ENCODE data around the gene DDX24. TPM values are rescaled to one million over a fixed set of nuclear protein-coding genes. Genes with fewer than 3 reads are reported as not detected.
A peak's percentile ranks its signal among the peaks of the same experiment; 100 is the strongest.

DDX24 gene
- total RNA-seq, 1 donor from 2014 or later: 151 TPM

DNA sequence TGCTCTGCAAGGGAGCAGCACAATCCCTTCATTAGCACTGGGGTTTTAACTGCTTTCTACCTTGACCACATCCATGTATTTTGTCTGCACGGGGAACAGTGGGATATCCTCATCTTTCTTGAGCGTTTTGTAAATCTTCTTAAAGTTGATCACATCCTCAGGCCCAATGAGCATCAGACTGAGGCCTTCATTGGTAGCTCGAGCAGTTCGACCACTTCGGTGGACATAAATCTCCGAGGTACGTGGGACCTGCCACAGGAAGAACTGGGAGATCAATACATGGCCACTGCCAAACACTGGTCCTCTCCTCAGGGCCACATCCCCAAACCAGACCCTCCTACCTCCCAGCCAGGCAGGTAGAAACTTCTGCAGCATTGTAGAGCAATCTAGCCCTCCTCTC is 26.1 kb downstream of the DDX24 start:
- H3K4me3 Mint-ChIP-seq: no peak overlapping the region
- peaks cover 2% of the 10 kb centered on the region for H3K4me1 Mint-ChIP-seq
- peaks cover 71% of the 10 kb centered on the region for H3K36me3 Mint-ChIP-seq
- H3K9me3 Mint-ChIP-seq: no peaks in the 10 kb centered on the region
- TF ChIP-seq, protein P1, sequence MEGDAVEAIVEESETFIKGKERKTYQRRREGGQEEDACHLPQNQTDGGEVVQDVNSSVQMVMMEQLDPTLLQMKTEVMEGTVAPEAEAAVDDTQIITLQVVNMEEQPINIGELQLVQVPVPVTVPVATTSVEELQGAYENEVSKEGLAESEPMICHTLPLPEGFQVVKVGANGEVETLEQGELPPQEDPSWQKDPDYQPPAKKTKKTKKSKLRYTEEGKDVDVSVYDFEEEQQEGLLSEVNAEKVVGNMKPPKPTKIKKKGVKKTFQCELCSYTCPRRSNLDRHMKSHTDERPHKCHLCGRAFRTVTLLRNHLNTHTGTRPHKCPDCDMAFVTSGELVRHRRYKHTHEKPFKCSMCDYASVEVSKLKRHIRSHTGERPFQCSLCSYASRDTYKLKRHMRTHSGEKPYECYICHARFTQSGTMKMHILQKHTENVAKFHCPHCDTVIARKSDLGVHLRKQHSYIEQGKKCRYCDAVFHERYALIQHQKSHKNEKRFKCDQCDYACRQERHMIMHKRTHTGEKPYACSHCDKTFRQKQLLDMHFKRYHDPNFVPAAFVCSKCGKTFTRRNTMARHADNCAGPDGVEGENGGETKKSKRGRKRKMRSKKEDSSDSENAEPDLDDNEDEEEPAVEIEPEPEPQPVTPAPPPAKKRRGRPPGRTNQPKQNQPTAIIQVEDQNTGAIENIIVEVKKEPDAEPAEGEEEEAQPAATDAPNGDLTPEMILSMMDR (IDR thresholded peaks at IDR 0.05; ENCODE audit: unreplicated experiment): no peak
- DNase-seq (ENCODE audit: low spot score in 2 of 2, unreplicated experiment in 2 of 2): peak in 1 of 2 experiments; percentile 17
- H3K27ac Mint-ChIP-seq: no peak overlapping the region
- no peaks in the 10 kb centered on the region for H3K27me3 Mint-ChIP-seq (ENCODE audit: low read depth)

DNA sequence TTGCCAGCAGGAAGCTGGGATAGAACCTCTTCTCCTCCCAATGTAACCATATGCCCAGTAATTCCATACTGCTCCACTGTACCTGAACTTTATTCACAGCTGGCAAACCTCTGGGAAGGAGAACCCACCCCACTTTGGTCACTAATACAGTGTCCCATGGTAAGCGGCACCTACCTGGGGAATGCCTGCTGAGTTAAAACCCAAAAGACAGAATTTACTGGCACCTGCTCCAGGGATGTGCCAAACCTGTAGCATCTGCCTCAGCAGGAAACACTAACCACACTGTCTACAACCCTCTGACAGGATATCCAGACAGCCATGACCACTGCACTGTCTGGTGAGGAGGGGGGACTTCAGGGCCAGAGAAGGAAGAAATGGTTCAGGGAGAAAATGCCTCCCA is 26.6 kb downstream of the DDX24 start:
- H3K4me3 Mint-ChIP-seq: no peak overlapping the region
- peaks cover 74% of the 10 kb centered on the region for H3K36me3 Mint-ChIP-seq
- peaks cover 2% of the 10 kb centered on the region for H3K4me1 Mint-ChIP-seq
- no peaks in the 10 kb centered on the region for H3K9me3 Mint-ChIP-seq
- no peak overlapping the region for H3K27ac Mint-ChIP-seq
- TF ChIP-seq, protein P1 (IDR thresholded peaks at IDR 0.05; ENCODE audit: unreplicated experiment): no peak
- H3K27me3 Mint-ChIP-seq (ENCODE audit: low read depth): no peaks in the 10 kb centered on the region
- peak in 1 of 2 experiments; percentile 19 for DNase-seq (ENCODE audit: low spot score in 2 of 2, unreplicated experiment in 2 of 2)

DNA sequence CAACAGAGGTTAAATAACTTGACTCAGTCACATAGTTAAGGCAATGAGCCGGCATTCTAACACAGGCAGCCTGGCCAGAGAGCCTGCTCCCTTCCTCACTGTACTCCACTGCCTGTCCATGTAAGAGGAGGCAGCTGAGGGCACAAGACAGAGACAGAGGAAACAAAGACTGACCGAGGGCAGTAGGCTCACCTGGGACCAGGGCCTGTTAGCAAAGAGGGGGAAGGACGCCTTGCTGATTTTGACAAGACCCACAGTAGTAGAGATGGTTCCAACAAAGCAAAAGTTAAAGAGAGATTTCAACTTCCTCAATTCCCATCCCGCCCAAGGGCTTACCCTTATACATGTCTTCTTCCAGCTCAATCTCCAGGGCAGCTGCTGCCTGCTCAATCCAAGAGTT is 28.3 kb downstream of the DDX24 start:
- Mint-ChIP-seq H3K36me3 (peaks cover 62% of the 10 kb centered on the region), H3K9me3 (no peaks in the 10 kb centered on the region), H3K27ac (no peak overlapping the region), H3K4me3 (no peak overlapping the region), H3K4me1 (peaks cover 16% of the 10 kb centered on the region), H3K27me3 (ENCODE audit: low read depth) (no peaks in the 10 kb centered on the region)
- TF ChIP-seq, protein P1 (IDR thresholded peaks at IDR 0.05; ENCODE audit: unreplicated experiment): no peak
- no peak for DNase-seq (ENCODE audit: low spot score in 2 of 2, unreplicated experiment in 2 of 2)

DNA sequence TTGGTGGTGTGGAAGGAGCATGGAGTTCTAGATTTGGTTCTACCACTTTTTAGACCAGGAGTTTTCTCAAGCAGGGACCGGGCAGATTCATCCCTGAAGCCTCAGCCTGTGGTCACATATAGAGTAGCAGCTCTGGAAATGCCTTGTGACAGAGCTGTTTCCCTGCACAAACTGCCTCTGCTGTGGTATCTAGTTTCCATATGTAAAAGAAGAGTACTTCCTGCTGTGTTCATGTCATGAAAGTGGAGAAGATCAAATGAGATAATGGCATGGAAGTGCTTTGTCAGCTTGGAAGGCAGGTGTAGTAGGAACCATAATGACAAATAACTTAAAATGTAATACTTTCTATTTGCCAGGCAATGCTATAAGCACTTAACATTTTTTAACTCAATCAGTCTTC is 28.8 kb downstream of the DDX24 start:
- H3K4me1 Mint-ChIP-seq: peaks cover 16% of the 10 kb centered on the region
- no peak for DNase-seq (ENCODE audit: low spot score in 2 of 2, unreplicated experiment in 2 of 2)
- peaks cover 58% of the 10 kb centered on the region for H3K36me3 Mint-ChIP-seq
- no peak overlapping the region for H3K27ac Mint-ChIP-seq
- no peak overlapping the region for H3K4me3 Mint-ChIP-seq
- H3K27me3 Mint-ChIP-seq (ENCODE audit: low read depth): no peaks in the 10 kb centered on the region
- H3K9me3 Mint-ChIP-seq: no peaks in the 10 kb centered on the region
- TF ChIP-seq, protein P1 (IDR thresholded peaks at IDR 0.05; ENCODE audit: unreplicated experiment): no peak

DNA sequence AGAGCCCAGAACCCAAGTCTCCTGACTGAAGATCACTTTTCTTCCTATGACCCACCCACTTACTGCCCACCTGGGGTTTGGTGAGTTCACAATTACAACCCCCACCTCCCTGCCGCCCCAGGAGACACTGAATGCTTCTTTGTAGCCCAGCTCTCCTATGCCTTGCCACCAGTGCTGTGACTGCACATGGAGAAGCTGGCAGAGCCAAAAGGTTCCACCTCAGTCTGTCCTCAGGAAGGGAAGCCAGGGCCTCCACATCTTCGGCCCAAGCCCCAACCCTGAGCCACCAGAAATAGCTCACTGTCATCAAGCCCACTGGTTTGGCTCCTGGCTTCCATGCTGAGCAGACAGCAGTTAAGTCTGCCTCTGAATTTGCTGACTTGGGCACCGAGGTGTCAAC is 29.2 kb downstream of the DDX24 start:
- H3K36me3 Mint-ChIP-seq: peaks cover 53% of the 10 kb centered on the region
- H3K4me3 Mint-ChIP-seq: no peak overlapping the region
- H3K27me3 Mint-ChIP-seq (ENCODE audit: low read depth): no peaks in the 10 kb centered on the region
- peak in 1 of 2 experiments; percentile 30 for DNase-seq (ENCODE audit: low spot score in 2 of 2, unreplicated experiment in 2 of 2)
- TF ChIP-seq, protein P1 (IDR thresholded peaks at IDR 0.05; ENCODE audit: unreplicated experiment): no peak
- no peaks in the 10 kb centered on the region for H3K9me3 Mint-ChIP-seq
- H3K4me1 Mint-ChIP-seq: peaks cover 16% of the 10 kb centered on the region
- no peak overlapping the region for H3K27ac Mint-ChIP-seq

DNA sequence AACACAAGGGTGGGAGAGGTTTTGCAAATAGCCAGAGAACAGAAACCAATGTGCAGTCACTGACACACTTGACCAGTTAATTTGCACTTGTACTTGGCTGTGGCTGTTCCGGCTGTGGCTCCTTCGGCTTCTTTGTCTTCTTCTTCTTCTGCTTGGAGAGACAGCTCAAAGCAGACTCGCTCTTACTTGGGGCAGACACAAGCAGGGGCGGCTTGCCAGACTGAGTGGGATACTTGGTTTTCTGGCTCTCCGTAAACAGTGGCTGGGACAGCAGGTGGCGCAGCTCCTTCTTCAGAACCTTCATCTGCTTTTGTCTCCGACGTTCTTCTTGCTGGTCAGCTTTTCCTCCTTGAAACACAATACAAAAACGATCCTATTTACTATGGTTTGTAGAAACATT is 29.9 kb downstream of the DDX24 start:
- Mint-ChIP-seq H3K27ac (peak overlapping the region; percentile 64), H3K36me3 (peaks cover 49% of the 10 kb centered on the region), H3K4me3 (no peak overlapping the region), H3K9me3 (no peaks in the 10 kb centered on the region), H3K27me3 (ENCODE audit: low read depth) (no peaks in the 10 kb centered on the region), H3K4me1 (peaks cover 16% of the 10 kb centered on the region)
- TF ChIP-seq, protein P1 (IDR thresholded peaks at IDR 0.05; ENCODE audit: unreplicated experiment): no peak
- peak in 1 of 2 experiments; percentile 39 for DNase-seq (ENCODE audit: low spot score in 2 of 2, unreplicated experiment in 2 of 2)

All from mesothelial cell of epicardium (in vitro differentiated cells).